HG03442 (cell line): ENCODE data around the gene EFCAB8.
"Not testable (repeated sequence)": the region's sequence is repeated elsewhere in the genome, so short reads cannot be mapped to it uniquely, and the experiment has no call there.

Source experiments
- ATAC-seq: cut with Tn5 transposase; IDR thresholded peaks from one replicate; pipeline ENCODE4 v1.9.1; 2021; ENCODE audit warnings: mild to moderate bottlenecking, moderate library complexity; ENCODE audit not compliant: unreplicated experiment

The EFCAB8 gene

DNA sequence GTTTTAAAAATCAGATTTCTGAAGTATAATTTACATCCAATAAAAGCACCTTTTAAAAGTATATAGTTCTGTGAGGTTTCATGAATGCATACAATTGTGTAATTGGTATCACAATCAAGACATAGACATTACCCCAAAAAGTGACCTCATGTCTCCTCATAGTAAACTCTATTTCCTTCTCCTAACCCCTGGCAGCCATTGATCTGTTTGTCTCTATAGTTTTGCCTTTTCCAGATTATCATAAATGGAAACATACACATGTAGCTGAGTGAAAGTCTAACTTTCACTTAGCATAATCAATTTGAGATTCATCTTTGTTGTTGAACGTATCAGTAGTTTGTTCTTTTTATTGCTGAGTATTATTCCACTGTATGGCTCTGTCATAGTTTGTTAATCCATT is 87.9 kb downstream of the EFCAB8 start:
- ATAC-seq, result no peak

DNA sequence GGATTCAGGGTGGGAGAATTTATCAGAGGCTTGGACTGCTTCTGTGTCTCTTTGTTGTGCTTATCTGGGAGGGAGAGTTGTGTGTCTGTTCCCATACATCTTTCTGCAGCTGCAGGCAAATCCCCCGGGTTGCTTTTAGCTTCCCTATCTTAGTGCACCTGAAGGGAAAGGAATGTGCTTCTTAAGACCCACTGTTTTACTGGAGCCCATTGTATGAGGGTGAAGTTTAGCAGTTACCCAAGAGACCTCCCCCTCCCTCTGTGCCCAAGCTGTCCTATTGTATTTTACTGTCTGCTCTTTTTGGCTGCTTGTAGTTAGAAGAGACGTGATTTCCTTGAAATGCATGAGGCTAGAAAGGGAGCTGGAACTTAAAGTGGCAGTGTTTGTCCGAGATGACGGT is 91.8 kb downstream of the EFCAB8 start:
- ATAC-seq, result not testable (repeated sequence)

DNA sequence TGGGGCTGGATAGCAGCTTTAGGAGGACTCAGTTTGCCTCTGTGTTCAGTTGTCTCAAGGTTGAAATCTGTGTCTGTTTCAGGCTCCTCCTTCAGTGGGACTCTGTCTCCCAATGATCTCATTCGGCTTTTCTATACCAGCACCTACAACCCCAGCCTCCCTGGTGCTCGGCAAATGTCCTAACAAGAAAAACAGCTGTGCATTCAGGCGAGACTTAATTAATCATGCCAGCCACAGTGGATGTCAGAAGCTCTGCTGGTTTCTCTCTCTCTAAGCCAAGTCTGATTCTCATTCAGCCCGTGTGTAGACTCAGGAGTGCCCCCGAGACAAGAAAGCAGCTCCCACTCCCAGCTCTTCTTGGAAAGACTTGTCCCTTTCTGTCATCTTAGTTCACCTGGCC is 98.7 kb downstream of the EFCAB8 start:
- no peak for ATAC-seq

DNA sequence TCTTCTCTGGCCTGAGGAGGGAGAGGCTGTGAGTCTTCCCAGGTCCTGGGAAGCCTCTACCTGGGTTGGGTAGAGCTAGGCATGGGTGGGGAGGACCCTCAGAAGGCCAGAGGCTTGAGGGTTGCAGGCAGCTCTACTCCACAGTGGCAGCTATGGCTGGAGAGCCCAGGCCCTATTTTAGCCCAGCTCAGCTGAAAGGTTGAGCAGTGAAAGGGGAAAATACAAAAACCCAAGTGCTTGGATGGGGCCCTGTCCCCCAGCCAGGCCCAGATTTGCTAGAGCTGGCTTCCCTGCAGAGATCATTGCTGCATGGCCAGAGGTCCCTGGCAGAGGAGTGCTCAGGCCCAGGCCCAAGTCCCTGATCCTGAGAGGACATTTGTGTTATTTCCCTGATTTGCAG is 99.9 kb downstream of the EFCAB8 start:
- ATAC-seq, result no peak

DNA sequence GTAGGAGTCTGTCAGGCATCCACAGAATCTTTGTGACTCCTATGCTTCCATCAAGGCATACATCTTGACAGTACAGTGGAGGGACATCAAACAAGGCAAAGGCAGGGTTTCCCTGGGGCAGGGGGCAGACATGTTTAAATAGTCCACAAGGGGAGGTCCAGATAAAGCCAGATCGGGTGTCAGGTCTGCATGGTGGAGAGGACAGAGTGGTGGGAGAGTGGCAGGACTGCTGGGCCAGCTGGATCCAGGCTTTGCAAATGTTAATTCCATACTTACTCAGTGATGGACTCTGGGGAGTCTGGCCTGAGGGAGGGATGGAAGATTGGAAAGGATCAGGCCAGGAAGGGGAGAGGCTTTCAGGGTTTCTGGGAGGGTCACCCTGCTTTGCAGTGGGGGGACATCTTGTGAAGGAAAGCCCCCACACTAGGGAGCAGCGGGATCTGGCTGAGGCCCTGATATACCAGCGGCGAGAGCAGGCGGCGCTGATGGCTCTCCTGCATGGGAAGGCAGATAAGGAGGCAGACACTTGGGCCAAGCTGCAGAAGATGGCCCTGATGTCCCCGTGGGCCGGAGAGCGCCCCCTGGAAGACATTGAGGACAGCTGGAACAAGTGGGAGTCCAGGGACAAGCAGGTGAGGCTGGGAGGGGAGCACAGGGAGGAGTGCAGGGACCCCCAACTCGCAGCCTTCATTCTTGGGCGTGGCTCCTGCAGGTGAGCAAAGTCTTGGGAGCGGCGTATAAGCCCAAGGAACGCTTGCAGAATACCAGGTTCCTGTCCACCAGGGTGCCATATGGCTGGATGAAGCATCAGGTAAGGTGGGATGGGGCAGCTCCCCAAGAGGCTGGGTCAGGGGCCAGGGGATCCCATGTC is 100.9 kb downstream of the EFCAB8 start:
- no peak for ATAC-seq

DNA sequence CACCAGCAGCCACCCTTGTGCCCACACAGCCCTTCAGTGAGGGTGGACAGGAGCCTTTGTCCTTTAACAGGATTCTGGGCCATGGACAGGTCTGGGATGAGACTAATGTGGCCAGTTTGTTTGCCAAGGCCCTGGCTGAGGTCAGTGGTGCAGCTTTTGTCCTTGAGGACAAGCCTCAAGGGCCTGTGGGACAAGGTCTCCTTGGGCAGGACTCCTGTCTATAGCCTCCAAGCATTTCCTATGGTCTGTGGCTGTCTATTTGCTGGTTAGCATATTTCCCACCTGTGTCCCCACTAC is 101.4 kb downstream of the EFCAB8 start:
- no peak for ATAC-seq

- no peak for ATAC-seq
Measured at GRCh38 chr20:32960849-32961731, 102.4 kb downstream of the EFCAB8 start.

DNA sequence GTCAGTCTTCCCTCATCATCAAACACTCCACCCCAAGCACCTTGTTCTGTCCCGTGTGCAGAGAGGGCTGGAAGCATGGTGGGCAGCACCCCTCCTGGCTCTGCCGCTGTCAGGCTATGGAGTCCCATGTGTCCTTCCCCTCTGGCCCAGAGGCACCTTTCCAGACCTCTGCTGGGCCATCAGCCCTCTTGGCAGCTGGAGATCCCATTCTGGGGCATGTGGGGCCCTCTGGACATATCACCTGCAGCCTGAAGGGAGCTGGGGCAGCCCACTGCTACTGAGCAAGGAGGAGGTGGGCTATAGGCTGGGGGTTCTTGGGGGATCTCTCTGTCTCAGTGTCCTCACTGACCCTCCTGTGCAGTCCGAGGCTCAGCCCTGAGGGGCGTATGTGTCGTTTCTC is 103.3 kb downstream of the EFCAB8 start:
- ATAC-seq, result no peak

DNA sequence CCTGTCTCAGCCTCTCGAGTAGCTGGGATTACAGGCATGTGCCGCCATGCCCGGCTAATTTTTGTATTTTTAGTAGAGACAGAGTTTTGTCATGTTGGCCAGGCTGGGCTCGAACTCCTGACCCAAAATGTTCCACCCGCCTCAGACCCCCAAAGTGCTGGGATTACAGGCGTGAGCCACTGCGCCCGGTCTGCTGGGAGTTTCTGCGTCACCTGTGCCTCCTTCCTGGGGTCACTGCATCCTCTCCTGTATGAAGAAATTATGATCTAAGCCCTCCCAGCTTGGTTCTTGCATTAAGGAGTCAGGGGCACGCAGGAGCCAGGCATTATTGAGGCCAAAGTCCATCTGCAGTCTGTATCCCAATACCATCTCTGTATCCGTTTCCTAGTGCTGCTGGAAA is 103.9 kb downstream of the EFCAB8 start:
- ATAC-seq, result not testable (repeated sequence)

DNA sequence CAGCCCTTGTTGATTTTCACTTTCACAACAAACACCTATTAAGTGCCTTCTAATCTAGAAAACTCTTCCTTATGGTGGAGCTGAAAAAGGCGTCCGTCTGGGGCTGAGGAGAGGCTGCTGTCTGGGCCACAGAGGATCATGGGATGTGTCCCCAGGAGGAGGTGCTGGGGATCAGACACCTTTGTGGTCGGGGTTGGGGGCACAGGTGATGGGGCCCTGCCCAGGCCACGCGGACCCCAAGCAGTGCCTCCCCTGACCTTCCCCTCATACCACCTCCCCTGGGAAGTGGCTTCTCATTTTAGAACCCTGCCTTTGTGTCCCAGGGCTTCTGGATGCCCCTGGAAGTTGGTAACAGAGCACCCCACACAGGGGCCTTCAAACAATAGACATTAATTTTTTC is 104.5 kb downstream of the EFCAB8 start:
- no peak for ATAC-seq

DNA sequence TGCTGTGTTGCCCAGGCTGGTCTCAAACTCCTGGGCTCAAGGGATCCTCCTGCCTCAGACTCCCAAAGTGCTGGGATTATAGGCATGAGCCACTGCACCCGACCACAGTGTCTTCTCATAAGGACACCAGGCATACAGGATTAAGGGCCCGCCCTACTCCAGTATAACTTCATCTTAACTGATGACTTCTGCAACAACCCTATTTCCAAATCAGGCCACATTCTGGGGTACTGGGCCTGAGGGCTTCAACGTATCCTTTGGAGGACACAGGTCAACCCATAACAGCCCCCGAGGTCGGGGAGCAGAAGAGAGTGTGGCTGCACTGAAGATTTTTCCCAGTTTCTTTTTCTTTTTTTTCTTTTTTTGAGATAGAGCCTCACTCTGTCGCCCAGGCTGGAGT is 105.9 kb downstream of the EFCAB8 start:
- no peak for ATAC-seq

DNA sequence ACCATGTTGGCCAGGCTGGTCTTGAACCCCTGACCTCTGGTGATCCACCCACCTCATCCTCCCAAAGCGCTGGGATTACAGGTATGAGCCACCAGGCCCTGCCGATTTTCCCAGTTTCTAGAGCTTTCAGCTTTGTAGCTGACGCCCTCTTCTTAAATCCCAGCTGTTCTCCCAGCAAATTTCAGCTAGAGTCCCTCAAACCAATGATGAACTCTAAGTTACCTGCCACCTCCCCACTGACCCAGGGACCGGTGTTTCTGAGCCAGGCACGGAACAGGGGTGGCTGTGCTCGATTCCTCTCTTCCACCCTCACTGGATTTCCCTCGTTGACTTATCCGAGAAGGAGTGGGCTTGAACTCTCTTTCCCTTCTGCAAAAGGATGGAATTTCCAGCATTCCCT is 106.4 kb downstream of the EFCAB8 start:
- ATAC-seq, result no peak

GRCh38 chr20:32965581-32966373 is 107.1 kb downstream of the EFCAB8 start:
- no peak for ATAC-seq

GRCh38 chr20:32966382-32966781 is 107.7 kb downstream of the EFCAB8 start:
- no peak for ATAC-seq

GRCh38 chr20:32966881-32967781 is 108.4 kb downstream of the EFCAB8 start:
- no peak for ATAC-seq

DNA sequence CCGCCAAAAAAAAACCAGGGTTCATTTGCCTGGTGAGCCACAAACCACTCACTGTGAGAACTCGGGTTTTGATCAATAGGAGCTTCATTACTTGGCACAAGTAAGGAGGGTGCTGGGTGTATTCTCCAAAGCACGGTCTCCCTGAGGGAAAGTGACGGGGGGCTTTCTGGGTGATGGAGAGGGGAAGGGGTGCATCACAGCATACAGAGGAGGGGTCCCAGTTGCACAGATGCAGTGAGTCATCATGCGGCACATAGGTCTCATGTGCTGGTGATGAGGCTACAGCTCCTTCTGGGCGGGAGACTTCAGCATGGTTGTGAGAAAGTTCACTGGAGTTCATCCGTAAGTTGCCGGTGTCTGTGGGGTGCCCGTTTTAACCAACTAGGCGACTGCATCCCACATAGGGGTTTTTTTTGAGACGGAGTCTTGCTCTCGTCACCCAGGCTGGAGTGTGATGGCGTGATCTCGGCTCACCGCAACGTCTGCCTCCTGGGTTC is 109.3 kb downstream of the EFCAB8 start:
- ATAC-seq, result no peak

DNA sequence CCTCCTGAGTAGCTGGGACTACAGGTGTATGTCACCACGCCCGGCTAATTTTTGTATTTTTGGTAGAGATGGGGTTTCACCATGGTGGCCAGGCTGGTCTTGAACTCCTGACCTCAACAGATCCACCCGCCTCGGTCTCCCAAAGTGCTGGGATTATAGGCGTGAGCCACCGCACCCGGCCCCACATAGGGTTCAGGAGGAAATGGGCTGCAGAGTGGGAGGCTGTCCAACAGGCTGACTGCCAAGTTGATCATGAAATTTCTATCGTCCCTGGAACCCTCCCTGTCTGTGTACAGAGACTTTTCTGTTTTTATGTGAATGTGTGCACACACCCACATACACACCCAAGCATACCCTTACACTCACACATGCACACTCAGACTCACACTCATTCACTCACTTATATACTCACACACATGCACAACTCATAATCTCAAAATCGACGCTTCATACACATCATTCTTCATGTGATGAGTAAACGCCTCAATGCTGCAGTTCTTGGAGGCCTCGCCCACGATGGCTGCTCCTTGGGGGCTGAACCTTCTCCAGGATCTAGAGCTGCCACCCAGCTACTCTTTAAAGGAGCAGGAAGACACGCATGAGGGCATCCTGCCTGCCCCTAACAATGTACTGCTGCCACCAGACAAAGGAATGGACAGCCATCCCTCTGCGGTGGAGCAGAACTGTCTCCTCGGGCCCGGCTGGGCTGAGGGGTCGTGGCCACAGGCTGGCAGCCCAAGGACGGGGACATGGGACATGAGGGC is 109.9 kb downstream of the EFCAB8 start:
- no peak for ATAC-seq

- ATAC-seq, result no peak
Measured at GRCh38 chr20:32969356-32970114, 110.8 kb downstream of the EFCAB8 start.
